Stimulated activated CD4-positive, alpha-beta T cell treated with anti-CD3 and anti-CD28 coated beads, Interleukin-1b, Interleukin-23, amount 100 ng/mL, for 24 hours (primary cell): Measurements from ENCODE around the gene SLC25A5.
A peak's percentile ranks its signal among the peaks of the same experiment; 100 is the strongest.
"Not testable (repeated sequence)": the region's sequence is repeated elsewhere in the genome, so short reads cannot be mapped to it uniquely, and the experiment has no call there.

Source experiments
- DNase-seq, 4 experiments: peaks; one replicate each; pipeline ENCODE4 v3.0.0-alpha.2; 2020; ENCODE audit warnings: low read depth in 4 of 4, low spot score in 1 of 4

Gene SLC25A5

DNA sequence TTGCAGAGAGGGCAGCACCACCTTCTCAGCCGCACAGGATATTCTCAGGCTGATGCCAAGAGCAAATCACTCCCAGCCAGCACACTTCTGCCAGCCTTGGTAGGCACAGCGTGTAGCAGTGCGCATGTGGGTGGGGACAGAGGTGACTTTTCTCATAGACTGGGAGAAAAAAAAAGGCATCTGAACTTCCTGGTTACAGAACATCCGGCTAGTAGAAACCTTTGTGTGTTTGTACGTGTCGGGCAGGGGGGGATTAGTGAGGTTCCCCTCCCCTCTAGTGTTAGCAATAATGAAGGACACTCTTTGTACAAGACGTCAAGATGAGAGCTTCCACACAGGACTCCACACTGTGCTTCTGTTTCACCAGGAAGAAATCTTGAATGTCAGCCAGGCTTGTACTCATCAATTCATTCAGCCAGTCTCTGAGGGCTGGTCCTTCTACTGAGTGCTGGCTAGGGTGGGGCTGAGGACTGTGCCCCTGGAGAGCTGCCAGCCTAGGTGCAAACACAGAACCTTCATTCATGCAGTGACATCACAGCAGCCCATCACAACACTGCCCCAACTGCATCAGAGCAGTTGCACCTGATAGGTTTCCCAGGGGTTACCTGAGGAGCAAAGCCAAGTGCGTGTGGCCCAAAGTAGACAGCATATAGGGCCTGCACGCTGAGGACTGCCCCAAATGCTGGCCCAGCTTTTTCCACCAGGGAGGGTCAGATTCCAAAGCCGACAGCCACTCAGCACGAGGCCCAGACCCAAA is 34.7 kb downstream of the SLC25A5 start:
- no peak for DNase-seq

DNA sequence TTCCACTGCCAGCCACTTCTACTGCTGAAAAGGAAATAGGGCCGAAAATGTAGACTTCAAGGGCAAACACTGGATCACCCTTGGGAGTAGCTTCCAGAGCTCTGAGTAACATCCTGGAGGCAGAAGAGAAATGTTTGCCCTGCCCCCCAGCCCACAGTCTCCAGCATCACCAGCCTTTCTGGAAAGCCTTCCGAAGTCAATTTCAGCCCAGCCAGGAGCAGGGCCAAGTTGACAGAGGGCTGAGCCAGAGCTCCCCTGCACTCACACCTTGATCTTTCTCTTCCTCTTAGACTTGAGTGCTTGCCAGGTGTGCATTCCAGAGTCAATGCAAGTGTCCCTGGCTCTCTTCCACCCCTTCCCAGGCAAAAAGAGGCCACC is 35.2 kb downstream of the SLC25A5 start:
- no peak for DNase-seq

DNA sequence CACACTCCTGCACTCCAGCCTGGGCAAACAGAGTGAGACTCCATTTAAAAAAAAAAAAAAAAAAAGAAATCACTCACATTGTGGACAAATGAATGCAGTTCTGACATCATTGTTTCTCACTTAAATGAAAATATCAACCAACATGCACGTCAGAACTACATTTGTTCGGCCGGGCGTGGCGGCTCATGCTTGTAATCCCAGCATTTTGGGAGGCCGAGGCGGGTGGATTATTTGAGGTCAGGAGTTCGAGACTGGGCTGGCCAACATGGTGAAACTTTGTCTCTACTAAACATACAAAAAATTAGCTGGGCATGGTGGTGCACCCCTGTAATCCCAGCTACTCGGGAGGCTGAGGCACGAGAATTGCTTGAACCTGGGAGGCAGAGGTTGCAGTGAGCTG is 36.9 kb downstream of the SLC25A5 start:
- DNase-seq: not testable (repeated sequence)

DNA sequence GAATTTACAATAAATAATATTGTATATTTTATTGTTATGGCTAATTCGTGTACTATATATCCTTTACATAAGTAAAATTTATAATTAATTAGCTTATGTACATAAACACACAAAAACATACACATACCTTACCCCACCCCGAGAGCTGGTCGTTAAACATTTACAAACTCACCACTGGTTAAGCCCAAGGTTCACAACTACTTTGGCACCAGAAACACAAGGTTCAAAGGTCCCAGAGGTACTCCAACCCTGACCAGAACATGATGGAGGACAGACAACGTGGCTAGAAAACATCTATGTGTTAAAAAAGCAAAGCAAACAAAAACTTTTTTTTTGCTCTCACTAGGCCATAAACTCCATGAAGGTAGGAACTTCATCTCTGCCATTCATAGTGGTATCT is 37.7 kb downstream of the SLC25A5 start:
- no peak for DNase-seq

DNA sequence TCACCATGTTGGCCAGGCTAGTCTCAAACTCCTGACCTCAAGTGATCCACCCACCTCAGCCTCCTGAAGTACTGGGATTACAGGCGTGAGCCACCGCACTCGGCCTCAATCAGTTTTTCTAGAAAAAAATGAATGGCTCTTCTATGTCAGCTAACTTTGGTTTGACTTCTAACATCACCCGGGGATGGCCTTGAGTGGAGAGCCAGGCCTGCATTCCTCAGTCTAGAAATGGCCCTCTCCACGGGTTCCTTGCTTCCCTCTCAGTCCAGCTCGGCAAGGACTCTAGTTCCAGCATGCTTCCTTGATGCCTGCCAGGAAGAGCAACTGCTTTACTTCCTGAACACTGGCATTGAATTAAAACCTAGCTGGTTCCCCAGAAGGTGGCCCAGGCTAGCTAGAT is 39.0 kb downstream of the SLC25A5 start:
- DNase-seq: no peak

DNA sequence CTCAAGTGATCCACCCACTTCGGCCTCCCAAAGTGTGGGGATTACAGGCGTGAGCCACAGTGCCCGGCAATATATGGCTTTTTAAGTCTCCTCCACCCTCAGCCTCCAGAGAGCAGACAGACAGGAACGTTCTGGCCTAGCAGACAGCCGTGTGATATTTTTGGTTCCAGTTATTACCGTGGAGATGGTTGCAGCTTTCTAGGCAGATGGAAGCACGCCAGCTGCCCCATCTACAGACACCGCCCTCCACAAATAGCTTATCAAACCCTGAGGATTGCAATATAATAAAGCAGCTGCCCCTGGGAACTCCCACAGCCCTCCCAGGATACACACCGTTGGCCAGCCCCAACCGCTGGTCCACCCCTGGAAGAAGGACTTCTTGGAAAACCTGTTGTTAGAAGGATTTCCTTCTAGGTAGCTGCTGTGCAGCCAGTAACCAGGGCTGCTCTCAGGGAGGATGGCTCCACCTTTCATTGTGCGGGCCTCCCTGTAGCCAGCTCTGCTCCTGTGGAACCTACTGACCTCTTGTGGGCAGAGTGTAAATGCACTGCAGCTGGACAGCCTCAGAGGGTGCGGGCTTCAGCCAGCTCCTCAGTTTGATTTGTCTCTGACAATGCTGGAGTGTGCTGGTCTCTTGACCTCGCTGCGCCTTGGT is 44.0 kb downstream of the SLC25A5 start:
- DNase-seq: no peak

DNA sequence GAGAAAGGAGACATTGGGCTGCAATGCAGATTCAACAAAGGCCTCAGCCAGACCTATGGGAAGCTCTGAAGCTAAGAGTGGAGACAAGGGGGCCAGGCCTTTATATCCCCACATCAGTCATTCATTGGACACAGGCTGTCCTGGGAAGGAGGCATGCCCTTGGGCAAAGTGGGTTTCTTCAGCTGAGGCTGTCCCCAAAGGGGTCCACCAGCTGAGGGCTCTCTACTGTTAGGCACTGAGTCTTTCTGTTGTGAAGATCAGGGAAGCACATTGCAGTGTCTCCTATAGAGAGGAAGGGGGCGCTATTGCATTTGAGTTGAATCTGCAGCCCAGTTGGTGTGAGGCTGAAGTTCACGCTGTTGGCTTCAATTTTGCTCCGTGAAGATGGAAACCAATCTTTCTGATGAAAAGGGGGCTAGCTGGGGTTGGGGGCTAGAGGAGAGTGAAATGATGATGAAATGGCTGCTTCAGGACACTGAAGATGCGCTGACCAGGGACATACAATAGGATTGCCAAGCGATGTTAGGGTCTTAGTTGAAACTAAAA is 48.0 kb downstream of the SLC25A5 start:
- peak in 1 of 4 experiments; percentile 4 for DNase-seq

DNA sequence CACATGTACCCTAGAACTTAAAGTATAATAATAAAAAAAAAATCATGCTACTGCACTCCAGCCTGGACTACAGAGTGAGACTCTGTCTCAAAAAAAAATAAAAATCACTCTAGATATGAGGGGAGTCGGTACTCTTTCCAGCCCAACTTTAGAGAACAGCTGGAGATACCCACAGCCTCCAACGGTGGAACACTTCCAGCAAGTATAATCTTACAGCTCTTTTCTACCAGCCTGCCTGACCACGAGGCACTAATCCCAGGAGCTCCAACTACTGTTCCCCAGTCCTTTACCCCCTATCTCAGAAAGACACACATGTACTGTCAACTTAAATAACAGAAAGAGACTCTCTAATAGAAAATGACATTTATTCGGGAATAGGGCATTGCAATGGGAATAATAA is 50.1 kb downstream of the SLC25A5 start:
- no peak for DNase-seq
